Upper lobe of right lung (tissue), 1 donor: ENCODE data around the gene IDE. TPM values are rescaled to one million over a fixed set of nuclear protein-coding genes. Genes with fewer than 3 reads are reported as not detected.
"Not testable (repeated sequence)": the region's sequence is repeated elsewhere in the genome, so short reads cannot be mapped to it uniquely, and the experiment has no call there.

Experiments used
- ATAC-seq: fragments of 200-7000 bp; cut with Tn5 transposase; one replicate; pipeline ENCODE4 v1.9.1; 2020; ENCODE audit warnings: mild to moderate bottlenecking, moderate library complexity
- DNase-seq: peaks from one replicate; pipeline ENCODE4 v3.0.0-alpha.2; 2020
- H3K27ac ChIP-seq: fragments of 200-600 bp; one replicate; pipeline ENCODE4 v1.8.0; 2022
- H3K27me3 ChIP-seq: fragments of 200-600 bp; one replicate; pipeline ENCODE4 v1.8.0; 2022; ENCODE audit warnings: mild to moderate bottlenecking
- H3K36me3 ChIP-seq: fragments of 200-600 bp; one replicate; pipeline ENCODE4 v1.8.0; 2022
- H3K4me1 ChIP-seq: fragments of 200-600 bp; one replicate; pipeline ENCODE4 v1.8.0; 2022
- H3K4me3 ChIP-seq: fragments of 200-600 bp; one replicate; pipeline ENCODE4 v1.8.0; 2022; ENCODE audit warnings: mild to moderate bottlenecking
- H3K9me3 ChIP-seq: fragments of 200-600 bp; one replicate; pipeline ENCODE4 v1.8.0; 2022
- CTCF ChIP-seq: fragments of 200-600 bp; IDR thresholded peaks from one replicate; pipeline ENCODE4 v1.8.0; 2022; ENCODE audit warnings: antibody characterized with exemption
- intact Hi-C: fragments of 100-400 bp; cut with DNase I; formaldehyde crosslinking; loops from one replicate; pipeline ENCODE4 v1.11.0; 2022
- total RNA-seq: library from RNA; stranded (reverse); fragmentation: NEBNext Ultra II Directional; extraction: Animal tissue kit (Norgen Biotek cat#: 25700); gene quantifications from one replicate; pipeline ENCODE4 v1.2.1, GENCODE V29; 2021
- donor health status: DM: no; HTN: yes; CAD: no; lungs with severe emphysema.

Gene IDE
- total RNA-seq, 1 donor from 2014 or later = 35.2 TPM

- peak; percentile 65 for DNase-seq
- peak overlapping the region; percentile 86 for H3K4me3 ChIP-seq
- intact Hi-C loops = no loop called here
These were observed 17.0 kb upstream of the IDE start for GRCh38 chr10:92590623-92591549.

GRCh38 chr10:92582347-92582746, 8.5 kb upstream of the IDE start:
- H3K9me3 ChIP-seq, H3K27ac ChIP-seq, H3K36me3 ChIP-seq, H3K27me3 ChIP-seq, H3K4me3 ChIP-seq, ATAC-seq, H3K4me1 ChIP-seq, DNase-seq, intact Hi-C loops: not testable (repeated sequence)

More at GRCh38 chr10:92590623-92591549, 17.0 kb upstream of the IDE start:
- Histone ChIP-seq H3K9me3 (no peaks in the 10 kb centered on the region), H3K4me1 (peaks cover 8% of the 10 kb centered on the region), H3K27me3 (no peaks in the 10 kb centered on the region), H3K36me3 (no peaks in the 10 kb centered on the region), H3K27ac (peak overlapping the region; percentile 92)
- ATAC-seq = peak; percentile 5
- TF ChIP-seq CTCF = no peak

- TF ChIP-seq CTCF = no peak
- Histone ChIP-seq H3K27me3 (no peaks in the 10 kb centered on the region), H3K36me3 (no peaks in the 10 kb centered on the region), H3K4me3 (no peak overlapping the region), H3K27ac (no peak overlapping the region), H3K9me3 (no peaks in the 10 kb centered on the region), H3K4me1 (peaks cover 20% of the 10 kb centered on the region)
- intact Hi-C loops = loop anchor here (10.0 kb wide), 1 partner anchor 61 kb away; no protein-coding TSS in a partner anchor
- no peak for ATAC-seq
- no peak for DNase-seq
These were observed 2.1 kb upstream of the IDE start for GRCh38 chr10:92575961-92576360.

- intact Hi-C loops = loop anchor here (10.0 kb wide), 1 partner anchor 60 kb away; no protein-coding TSS in a partner anchor
- H3K27ac ChIP-seq = peak overlapping the region; percentile 91
These were observed 812 bp upstream of the IDE start for GRCh38 chr10:92574548-92575261.

GRCh38 chr10:92573091-92573797, 649 bp downstream of the IDE start:
- Histone ChIP-seq H3K4me3 (peak overlapping the region; percentile 96), H3K9me3 (no peaks in the 10 kb centered on the region), H3K27ac (peak overlapping the region; percentile 91), H3K36me3 (peaks cover 8% of the 10 kb centered on the region), H3K4me1 (peaks cover 20% of the 10 kb centered on the region), H3K27me3 (no peaks in the 10 kb centered on the region)
- intact Hi-C loops = loop anchor here (10.0 kb wide), 1 partner anchor 58 kb away; no protein-coding TSS in a partner anchor
- DNase-seq = no peak
- ATAC-seq = peak; percentile 6
- peak; percentile 17 for TF ChIP-seq CTCF

More at GRCh38 chr10:92574548-92575261, 812 bp upstream of the IDE start:
- no peak for ATAC-seq
- Histone ChIP-seq H3K4me3 (peak overlapping the region; percentile 96), H3K4me1 (peaks cover 20% of the 10 kb centered on the region), H3K9me3 (no peaks in the 10 kb centered on the region), H3K36me3 (peaks cover 3% of the 10 kb centered on the region), H3K27me3 (no peaks in the 10 kb centered on the region)
- peak; percentile 15 for TF ChIP-seq CTCF
- no peak for DNase-seq
